Cardiac muscle cell (in vitro differentiated cells and primary cell): Measurements from ENCODE around the gene LRRC38. TPM values are rescaled to one million over a fixed set of nuclear protein-coding genes. Genes with fewer than 3 reads are reported as not detected.

ENCODE experiments used
- DNase-seq, 2 donors: peaks; one replicate each; pipeline versions ENCODE4 v3.0.0 to v3.0.0-alpha.2; 2010 to 2017; ENCODE audit warnings: low read depth in 1 of 2, low spot score in 1 of 2
- H3K27ac ChIP-seq: fragments of 200-600 bp; sonication (generic); 2 replicates; pipeline ENCODE4 v1.5.1; 2016
- H3K27me3 ChIP-seq: fragments of 200-600 bp; sonication (generic); 2 replicates; pipeline ENCODE4 v1.6.0; 2016; ENCODE audit warnings: control low read depth
- H3K36me3 ChIP-seq: fragments of 200-600 bp; sonication (generic); 2 replicates; pipeline ENCODE4 v1.5.1; 2016; ENCODE audit warnings: control low read depth
- H3K4me1 ChIP-seq: fragments of 200-600 bp; sonication (generic); 2 replicates; pipeline ENCODE4 v1.8.1; 2017; ENCODE audit warnings: low read depth, mild to moderate bottlenecking, mixed run types
- H3K4me3 ChIP-seq: fragments of 200-600 bp; sonication (generic); 2 replicates; pipeline ENCODE4 v1.5.1; 2016; ENCODE audit warnings: mild to moderate bottlenecking
- H3K9me3 ChIP-seq: fragments of 200-600 bp; sonication (generic); 2 replicates; pipeline ENCODE4 v1.5.1; 2017; ENCODE audit warnings: low read depth, mild to moderate bottlenecking, control low read depth
- polyA plus RNA-seq: library from polyadenylated mRNA; unstranded; fragments of >200 nt; fragmentation: Nextera tagmentation; extraction: Ambion mirVana; gene quantifications from 2 replicates; pipeline ENCODE4 v1.2.1, GENCODE V29; 2016
- total RNA-seq: library from RNA; depleted of rRNA; stranded (reverse); fragments of >200 nt; gene quantifications from 2 replicates; pipeline ENCODE4 v1.2.3, GENCODE V29; 2016
- TF ChIP-seq, protein P1 (sequence below): IDR thresholded peaks from 2 replicates; pipeline ENCODE4 v1.5.1; 2012; ENCODE audit warnings: low read depth, mild to moderate bottlenecking, low read length

The LRRC38 gene
- total and polyA plus RNA-seq, 2 experiments from 2014 or later, result not detected

DNA sequence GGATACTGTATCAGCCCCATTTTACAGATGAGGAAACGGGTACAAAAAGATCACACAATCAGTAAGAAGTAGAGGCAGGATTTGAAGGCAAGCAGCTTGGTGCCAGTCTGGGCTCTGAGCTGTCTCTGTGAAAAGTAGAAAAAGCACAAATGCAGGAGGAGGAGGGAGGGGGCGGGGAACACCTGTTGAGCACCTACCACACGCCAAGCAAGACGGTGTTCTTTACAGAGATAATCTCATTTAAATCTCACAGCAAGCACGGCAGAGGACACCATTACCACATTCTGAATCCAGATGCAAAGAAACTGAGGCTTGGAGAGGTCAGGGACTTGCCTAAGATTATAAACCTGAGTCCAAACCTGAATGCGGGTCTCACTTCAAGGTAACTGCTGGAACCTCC is 3.3 kb downstream of the LRRC38 start:
- DNase-seq, result no peak
- Histone ChIP-seq H3K27ac (no peak overlapping the region), H3K4me3 (no peak overlapping the region), H3K9me3 (no peaks in the 10 kb centered on the region), H3K4me1 (no peaks in the 10 kb centered on the region), H3K27me3 (peaks cover 73% of the 10 kb centered on the region), H3K36me3 (no peaks in the 10 kb centered on the region)
- TF ChIP-seq, protein P1, sequence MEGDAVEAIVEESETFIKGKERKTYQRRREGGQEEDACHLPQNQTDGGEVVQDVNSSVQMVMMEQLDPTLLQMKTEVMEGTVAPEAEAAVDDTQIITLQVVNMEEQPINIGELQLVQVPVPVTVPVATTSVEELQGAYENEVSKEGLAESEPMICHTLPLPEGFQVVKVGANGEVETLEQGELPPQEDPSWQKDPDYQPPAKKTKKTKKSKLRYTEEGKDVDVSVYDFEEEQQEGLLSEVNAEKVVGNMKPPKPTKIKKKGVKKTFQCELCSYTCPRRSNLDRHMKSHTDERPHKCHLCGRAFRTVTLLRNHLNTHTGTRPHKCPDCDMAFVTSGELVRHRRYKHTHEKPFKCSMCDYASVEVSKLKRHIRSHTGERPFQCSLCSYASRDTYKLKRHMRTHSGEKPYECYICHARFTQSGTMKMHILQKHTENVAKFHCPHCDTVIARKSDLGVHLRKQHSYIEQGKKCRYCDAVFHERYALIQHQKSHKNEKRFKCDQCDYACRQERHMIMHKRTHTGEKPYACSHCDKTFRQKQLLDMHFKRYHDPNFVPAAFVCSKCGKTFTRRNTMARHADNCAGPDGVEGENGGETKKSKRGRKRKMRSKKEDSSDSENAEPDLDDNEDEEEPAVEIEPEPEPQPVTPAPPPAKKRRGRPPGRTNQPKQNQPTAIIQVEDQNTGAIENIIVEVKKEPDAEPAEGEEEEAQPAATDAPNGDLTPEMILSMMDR, result no peak

DNA sequence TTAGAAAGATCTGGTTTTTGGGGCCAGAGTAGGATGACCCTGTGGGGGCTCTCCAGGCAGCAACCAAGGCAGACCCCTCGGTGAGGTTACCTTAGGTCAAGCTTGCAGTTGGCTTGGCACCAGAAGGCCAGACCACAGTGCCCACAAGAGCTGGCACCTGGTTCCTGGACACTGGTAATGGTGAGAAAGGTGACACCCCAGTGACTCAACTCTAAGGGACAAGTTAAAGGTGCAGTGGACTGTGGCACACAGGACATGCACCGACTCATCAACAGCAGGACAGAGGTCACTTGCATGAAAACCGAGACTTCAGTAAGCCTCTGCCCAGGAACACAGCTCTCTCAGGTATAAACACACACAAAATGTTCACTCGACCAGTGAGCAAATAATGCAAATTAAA is 6.7 kb downstream of the LRRC38 start:
- Histone ChIP-seq H3K27me3 (peaks cover 39% of the 10 kb centered on the region), H3K9me3 (no peaks in the 10 kb centered on the region), H3K27ac (no peak overlapping the region), H3K36me3 (no peaks in the 10 kb centered on the region), H3K4me3 (no peak overlapping the region), H3K4me1 (no peaks in the 10 kb centered on the region)
- DNase-seq, result no peak
- TF ChIP-seq, protein P1, result no peak

DNA sequence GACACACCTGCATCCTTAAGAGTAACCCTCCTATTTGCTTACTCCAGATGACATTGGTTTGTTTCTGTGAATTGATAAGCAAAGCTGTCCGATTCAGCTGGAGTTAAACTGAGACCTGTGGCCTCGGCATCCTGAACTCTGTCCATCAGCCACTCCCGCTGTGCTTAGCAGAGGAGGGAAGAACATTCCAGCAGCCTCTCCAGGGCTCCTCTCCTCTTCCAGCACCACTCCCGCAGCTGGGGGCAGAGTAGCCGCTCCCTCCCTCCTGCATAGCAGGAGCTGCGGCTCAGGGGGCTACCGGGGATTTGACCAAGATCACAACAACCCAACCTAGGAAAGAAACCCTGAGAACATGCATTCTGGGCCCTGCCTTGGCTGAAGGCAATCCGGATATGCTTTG is 8.8 kb downstream of the LRRC38 start:
- TF ChIP-seq, protein P1, result no peak
- peaks cover 18% of the 10 kb centered on the region for H3K27me3 ChIP-seq
- H3K4me1 ChIP-seq, result no peaks in the 10 kb centered on the region
- H3K9me3 ChIP-seq, result no peaks in the 10 kb centered on the region
- H3K27ac ChIP-seq, result no peak overlapping the region
- H3K4me3 ChIP-seq, result no peak overlapping the region
- DNase-seq, result no peak
- H3K36me3 ChIP-seq, result no peaks in the 10 kb centered on the region

DNA sequence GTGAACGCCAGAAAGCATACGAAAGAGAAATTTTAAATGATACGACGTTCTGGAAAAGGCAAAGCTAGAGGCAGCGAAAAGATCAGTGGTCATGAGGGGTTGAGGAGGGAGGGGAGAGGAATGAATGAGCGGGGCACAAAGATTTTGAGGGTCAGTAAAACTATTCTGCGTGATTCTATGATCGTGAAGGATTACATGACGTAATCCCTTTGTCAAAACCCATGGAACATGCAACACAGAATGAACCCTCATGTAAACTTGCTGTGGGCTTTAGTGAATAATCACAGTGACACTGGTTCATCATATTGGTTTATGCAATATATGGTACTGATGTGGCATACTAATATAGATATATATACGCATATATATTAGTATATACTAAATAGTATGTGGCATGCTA is 13.0 kb downstream of the LRRC38 start:
- Histone ChIP-seq H3K27ac (no peak overlapping the region), H3K4me1 (no peaks in the 10 kb centered on the region), H3K4me3 (no peak overlapping the region), H3K36me3 (no peaks in the 10 kb centered on the region), H3K27me3 (no peaks in the 10 kb centered on the region), H3K9me3 (no peaks in the 10 kb centered on the region)
- no peak for DNase-seq
- TF ChIP-seq, protein P1, result no peak

DNA sequence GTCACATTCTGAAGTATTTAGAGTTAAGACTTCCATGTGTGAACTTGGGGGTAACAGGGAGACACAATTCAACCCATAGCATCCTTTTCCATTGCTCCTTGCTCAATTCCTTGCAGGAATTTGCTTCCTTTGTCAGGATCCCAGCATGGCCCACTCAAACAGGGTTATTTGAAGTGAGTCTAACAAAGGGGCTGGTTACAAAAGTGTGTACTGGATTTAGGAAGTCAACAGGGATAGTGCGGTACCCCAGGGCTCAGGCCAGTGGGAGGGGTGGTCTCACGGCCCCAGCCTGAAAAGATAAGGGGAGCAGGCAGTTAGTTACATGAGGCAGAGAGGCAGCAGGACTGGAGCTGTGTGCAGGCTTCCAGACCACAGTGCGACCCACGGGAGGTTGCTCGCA is 14.4 kb downstream of the LRRC38 start:
- no peaks in the 10 kb centered on the region for H3K27me3 ChIP-seq
- no peak for DNase-seq
- H3K4me3 ChIP-seq, result no peak overlapping the region
- H3K9me3 ChIP-seq, result no peaks in the 10 kb centered on the region
- H3K36me3 ChIP-seq, result no peaks in the 10 kb centered on the region
- TF ChIP-seq, protein P1, result no peak
- no peak overlapping the region for H3K27ac ChIP-seq
- H3K4me1 ChIP-seq, result no peaks in the 10 kb centered on the region

DNA sequence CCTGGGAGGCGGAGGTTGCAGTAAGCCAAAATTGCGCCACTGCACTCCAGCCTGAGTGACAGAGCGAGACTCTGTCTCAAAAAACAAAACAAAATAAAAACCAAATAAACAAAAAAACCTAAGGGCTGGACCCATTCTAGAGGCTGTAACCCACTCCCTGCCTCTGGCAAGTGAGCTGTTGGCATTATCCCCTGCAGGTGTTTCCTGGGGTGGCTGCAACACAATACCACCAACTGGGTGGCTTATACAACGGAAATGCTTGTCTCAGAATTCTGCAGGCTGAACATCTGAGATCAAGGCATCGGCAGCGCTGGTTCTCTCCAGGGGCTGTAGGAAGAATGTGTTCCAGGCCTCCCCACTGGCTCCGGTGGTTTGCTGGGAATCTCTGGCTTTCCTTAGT is 15.2 kb downstream of the LRRC38 start:
- no peak overlapping the region for H3K27ac ChIP-seq
- DNase-seq, result no peak
- H3K36me3 ChIP-seq, result no peaks in the 10 kb centered on the region

More for the DNA sequence above, 15.2 kb downstream of the LRRC38 start:
- TF ChIP-seq, protein P1, result no peak
- no peaks in the 10 kb centered on the region for H3K4me1 ChIP-seq
- no peaks in the 10 kb centered on the region for H3K9me3 ChIP-seq
- no peaks in the 10 kb centered on the region for H3K27me3 ChIP-seq
- H3K4me3 ChIP-seq, result no peak overlapping the region
